IMR-90 (cell line): ENCODE data around the gene GPR132. TPM values are rescaled to one million over a fixed set of nuclear protein-coding genes. Genes with fewer than 3 reads are reported as not detected.

ENCODE experiments used
- ATAC-seq: fragments of 200-7000 bp; cut with Tn5 transposase; 2 replicates; pipeline ENCODE4 v1.9.1; 2020; ENCODE audit warnings: low read depth, mild to moderate bottlenecking, moderate library complexity
- BruUV-seq: library from RNA; stranded (reverse); fragments of 400-500 nt; replicated peaks from 2 replicates; lab custom pipeline; 2021; lab: Mats Ljungman, UMichigan
- CTCF ChIA-PET: fragments of 300-600 bp; formaldehyde crosslinking; extraction: SDS; loops from one replicate; lab custom pipeline; 2021; ENCODE audit warnings: antibody characterized with exemption; lab: Yijun Ruan, JAX
- POLR2A ChIA-PET: fragments of 300-600 bp; sonication (Branson Sonifier 250); formaldehyde crosslinking; loops from one replicate; lab custom pipeline; 2022; ENCODE audit warnings: antibody characterized with exemption; ENCODE audit not compliant: unreplicated experiment; lab: Charles Lee
- DNase-seq: peaks from one replicate; pipeline ENCODE4 v3.0.0; 2013
- H2AFZ ChIP-seq: replicated peaks from 2 replicates; pipeline ENCODE3; 2013; ENCODE audit warnings: low read length, mild to moderate bottlenecking; ENCODE audit not compliant: poor library complexity
- H2AK5ac ChIP-seq: 2 replicates; pipeline ENCODE4 v1.6.1; 2013; ENCODE audit warnings: low read depth, low read length, inconsistent platforms
- H2AK9ac ChIP-seq: replicated peaks from 2 replicates; pipeline ENCODE3; 2013; ENCODE audit warnings: mild to moderate bottlenecking, low read depth, low read length, moderate library complexity; ENCODE audit not compliant: poor library complexity
- H2BK120ac ChIP-seq: 2 replicates; pipeline ENCODE4 v1.6.1; 2013; ENCODE audit warnings: low read depth, low read length, inconsistent platforms
- H2BK15ac ChIP-seq: 3 replicates; pipeline ENCODE4 v1.6.1; 2013; ENCODE audit warnings: low read depth, low read length, inconsistent platforms
- H2BK20ac ChIP-seq: 2 replicates; pipeline ENCODE4 v1.6.1; 2013; ENCODE audit warnings: low read depth, mild to moderate bottlenecking, inconsistent platforms, low read length, moderate library complexity
- H2BK5ac ChIP-seq: 2 replicates; pipeline ENCODE4 v1.6.1; 2013; ENCODE audit warnings: mild to moderate bottlenecking, low read depth, low read length, inconsistent platforms; ENCODE audit not compliant: poor library complexity, severe bottlenecking
- H3K14ac ChIP-seq: replicated peaks from 2 replicates; pipeline ENCODE4 v1.6.1; 2013; ENCODE audit warnings: low read depth, low read length, inconsistent platforms
- H3K18ac ChIP-seq: 2 replicates; pipeline ENCODE4 v1.6.1; 2013; ENCODE audit warnings: low read depth, low read length, control low read depth
- H3K23ac ChIP-seq: 2 replicates; pipeline ENCODE4 v1.6.1; 2013; ENCODE audit warnings: low read depth, low read length, inconsistent platforms
- H3K27ac ChIP-seq: 2 replicates; pipeline ENCODE4 v1.5.1; 2013; ENCODE audit warnings: mild to moderate bottlenecking, control low read depth, low read length; ENCODE audit not compliant: insufficient read depth
- H3K27me3 ChIP-seq: 2 replicates; pipeline ENCODE4 v1.6.1; 2013; ENCODE audit warnings: low read length; ENCODE audit not compliant: control insufficient read depth, insufficient read depth
- H3K36me3 ChIP-seq: 2 replicates; pipeline ENCODE4 v1.6.1; 2013; ENCODE audit warnings: low read length, mixed read lengths; ENCODE audit not compliant: control insufficient read depth, insufficient read depth
- H3K4ac ChIP-seq: 2 replicates; pipeline ENCODE4 v1.6.1; 2013; ENCODE audit warnings: low read depth, low read length, inconsistent platforms
- H3K4me1 ChIP-seq: 2 replicates; pipeline ENCODE4 v1.6.1; 2013; ENCODE audit warnings: low read length, mixed read lengths; ENCODE audit not compliant: control insufficient read depth, insufficient read depth
- H3K4me2 ChIP-seq: 2 replicates; pipeline ENCODE4 v1.6.1; 2013; ENCODE audit warnings: low read depth, mild to moderate bottlenecking, control low read depth, low read length, moderate library complexity
- H3K4me3 ChIP-seq: 2 replicates; pipeline ENCODE4 v1.5.1; 2013; ENCODE audit warnings: low read depth, mild to moderate bottlenecking, control low read depth, low read length, moderate library complexity; ENCODE audit not compliant: insufficient read depth
- H3K56ac ChIP-seq: 2 replicates; pipeline ENCODE4 v1.6.1; 2013; ENCODE audit warnings: low read length, inconsistent platforms; ENCODE audit not compliant: insufficient read depth; ENCODE audit errors: extremely low read depth
- H3K79me1 ChIP-seq, 2 experiments: 2 replicates each; pipeline ENCODE4 v1.6.1; 2013; ENCODE audit warnings: low read length in 2 of 2, inconsistent platforms in 1 of 2, low read depth in 1 of 2
- H3K9ac ChIP-seq: 2 replicates; pipeline ENCODE4 v1.6.1; 2013; ENCODE audit warnings: low read depth, low read length, control low read depth
- H3K9me1 ChIP-seq: 2 replicates; pipeline ENCODE4 v1.6.1; 2013; ENCODE audit warnings: low read length, inconsistent platforms; ENCODE audit not compliant: insufficient read depth
- H3K9me3 ChIP-seq: 2 replicates; pipeline ENCODE4 v1.6.1; 2013; ENCODE audit warnings: low read length; ENCODE audit not compliant: control insufficient read depth, insufficient read depth
- H4K20me1 ChIP-seq: 2 replicates; pipeline ENCODE4 v1.6.1; 2013; ENCODE audit warnings: low read length, inconsistent platforms; ENCODE audit not compliant: insufficient read depth
- H4K5ac ChIP-seq: 2 replicates; pipeline ENCODE4 v1.6.1; 2013; ENCODE audit warnings: mild to moderate bottlenecking, low read depth, low read length, control low read depth
- H4K8ac ChIP-seq, 2 experiments: 2 replicates each; pipeline ENCODE4 v1.6.1; 2013; ENCODE audit warnings: low read depth in 2 of 2, low read length in 2 of 2, control low read depth in 1 of 2, inconsistent platforms in 1 of 2
- H4K91ac ChIP-seq: 2 replicates; pipeline ENCODE4 v1.6.1; 2013; ENCODE audit warnings: low read depth, low read length, inconsistent platforms; ENCODE audit not compliant: insufficient read depth
- BHLHE40 ChIP-seq: fragments of 150-350 bp; IDR thresholded peaks from 2 replicates; pipeline ENCODE4 v1.6.1; 2016; ENCODE audit warnings: mild to moderate bottlenecking, low read depth, low read length
- CEBPB ChIP-seq: IDR thresholded peaks from 2 replicates; pipeline ENCODE4 v1.6.1; 2012; ENCODE audit warnings: low read depth, low read length, improper control_type of control experiment
- CHD1 ChIP-seq: IDR thresholded peaks from 2 replicates; pipeline ENCODE4 v1.6.1; 2012; ENCODE audit warnings: low read depth, low read length, improper control_type of control experiment
- CTCF ChIP-seq: conservative IDR thresholded peaks from 2 replicates; pipeline ENCODE4 v1.5.1; 2012; ENCODE audit warnings: mild to moderate bottlenecking, low read depth, low read length, improper control_type of control experiment
- FOS ChIP-seq: fragments of 150-350 bp; IDR thresholded peaks from 2 replicates; pipeline ENCODE4 v1.6.1; 2016; ENCODE audit warnings: low read depth, low read length
- MAFK ChIP-seq: IDR thresholded peaks from 2 replicates; pipeline ENCODE4 v1.6.1; 2012; ENCODE audit warnings: low read depth, low read length, improper control_type of control experiment
- MAZ ChIP-seq: IDR thresholded peaks from 2 replicates; pipeline ENCODE4 v1.6.1; 2012; ENCODE audit warnings: low read depth, mild to moderate bottlenecking, low read length, improper control_type of control experiment, moderate library complexity, borderline replicate concordance
- MXI1 ChIP-seq: IDR thresholded peaks from 2 replicates; pipeline ENCODE4 v1.6.1; 2012; ENCODE audit warnings: low read depth, mild to moderate bottlenecking, low read length, moderate library complexity, borderline replicate concordance
- NFE2L2 ChIP-seq: fragments of 150-350 bp; IDR thresholded peaks from 2 replicates; pipeline ENCODE4 v1.6.1; 2016; ENCODE audit warnings: low read depth, mild to moderate bottlenecking, low read length
- POLR2A ChIP-seq: IDR thresholded peaks from 2 replicates; pipeline ENCODE4 v1.6.1; 2012; ENCODE audit warnings: mild to moderate bottlenecking, low read depth, low read length
- RAD21 ChIP-seq: IDR thresholded peaks from 2 replicates; pipeline ENCODE4 v1.6.1; 2012; ENCODE audit warnings: low read length, improper control_type of control experiment
- RCOR1 ChIP-seq: IDR thresholded peaks from 2 replicates; pipeline ENCODE4 v1.6.1; 2012; ENCODE audit warnings: mild to moderate bottlenecking, low read length, improper control_type of control experiment; ENCODE audit not compliant: insufficient replicate concordance
- RFX5 ChIP-seq: IDR thresholded peaks from 2 replicates; pipeline ENCODE4 v1.8.0; 2012; ENCODE audit warnings: low read depth, mild to moderate bottlenecking, low read length, moderate library complexity
- WGBS, 2 experiments: methylation state at CpG; one replicate each; pipeline versions ENCODE4 v1.1.5 to v1.1.7; 2013; ENCODE audit warnings: missing lambda C conversion rate in 2 of 2; ENCODE audit not compliant: insufficient read length in 1 of 2; ENCODE audit errors: extremely low coverage in 2 of 2; 5-methylcytosine and 5-hydroxymethylcytosine counted together
- dilution Hi-C: fragments of 300-500 bp; cut with HindIII; formaldehyde crosslinking; loops from one replicate; pipeline ENCODE4 v1.14.3; 2018; ENCODE audit warnings: low sequenced_read_pairs; ENCODE audit not compliant: unreplicated experiment
- in situ Hi-C: fragments of 300-500 bp; cut with MboI; formaldehyde crosslinking; loops from 3 replicates; pipeline ENCODE4 v1.14.3; 2019; ENCODE audit warnings: low sequenced_read_pairs, inconsistent platforms, mixed read lengths
- intact Hi-C: fragments of 100-400 bp; cut with micrococcal nuclease; formaldehyde crosslinking; loops from 2 replicates; pipeline ENCODE4 v1.10.0; 2022
- polyA plus RNA-seq, 3 experiments: library from polyadenylated mRNA; depleted of rRNA; stranded (reverse); fragments of >200 nt; gene quantifications; 2 replicates each; pipeline ENCODE4 v1.2.3, GENCODE V29; 2012; ENCODE audit warnings: low replicate concordance in 1 of 3
- total RNA-seq: library from RNA; depleted of rRNA; stranded (reverse); fragments of >200 nt; gene quantifications from 2 replicates; pipeline ENCODE4 v1.2.3, GENCODE V29; 2012
- TF ChIP-seq, protein P1 (sequence below): fragments of 150-350 bp; IDR thresholded peaks from 2 replicates; pipeline ENCODE4 v1.6.1; 2016; ENCODE audit warnings: low read depth, mild to moderate bottlenecking, low read length, moderate library complexity, borderline replicate concordance
- TF ChIP-seq, protein P2 (sequence below): fragments of 150-350 bp; IDR thresholded peaks from 2 replicates; pipeline ENCODE4 v1.6.1; 2017; ENCODE audit warnings: mild to moderate bottlenecking, antibody characterized with exemption, low read length, low read depth

GPR132 gene
- total and polyA plus RNA-seq, 2 of the 4 experiments (the other 2 are of a cell fraction): under 0.01 to 0.10 TPM

DNA sequence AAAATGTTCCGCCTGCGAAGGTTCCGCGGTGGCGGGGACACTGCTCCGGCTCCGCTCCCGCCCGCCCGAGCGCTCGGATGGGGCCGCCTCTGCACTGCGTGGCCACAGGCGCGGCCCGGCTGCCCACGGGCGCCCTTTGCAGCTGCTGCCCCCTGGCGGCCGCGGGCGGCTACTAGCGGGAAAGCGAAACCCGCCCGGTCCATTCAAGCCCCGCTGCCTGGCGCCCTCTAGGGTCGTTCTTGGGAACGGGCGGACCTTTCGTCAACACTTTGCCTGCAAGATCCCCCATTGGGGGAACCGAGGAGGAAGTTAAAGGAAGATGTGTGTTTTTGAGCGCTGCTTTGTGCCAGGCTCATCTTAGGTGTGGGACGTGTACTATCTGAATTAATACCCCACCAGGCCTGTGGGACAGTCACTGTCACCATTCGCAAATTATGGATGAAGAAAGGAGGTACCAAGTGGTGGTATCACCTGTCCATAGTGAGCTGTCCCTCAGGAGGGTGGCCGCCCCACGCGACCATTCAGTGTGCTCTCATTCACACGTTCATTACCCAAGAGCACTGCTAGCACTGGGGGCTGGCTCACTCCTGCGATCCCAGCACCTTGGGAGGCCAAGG lies 19.4 kb downstream of the GPR132 start:
- Histone ChIP-seq H2AK9ac (peak overlapping the region; percentile 60), H4K91ac (no peak overlapping the region), H3K4me3 (peak overlapping the region; percentile 3; the same call in 1 of the 2 replicates), H2BK15ac (no peak overlapping the region), H3K27ac (no peak overlapping the region), H4K8ac (peak overlapping the region in 1 of 2 experiments; percentile 33; a peak in 1 of 4 replicates), H2AFZ (peak overlapping the region; percentile 73), H2BK120ac (no peak overlapping the region), H3K18ac (no peak overlapping the region), H3K36me3 (no peaks in the 10 kb centered on the region), H2AK5ac (no peak overlapping the region), H3K4me2 (peak overlapping the region; percentile 54), H3K9me1 (no peaks in the 10 kb centered on the region), H3K56ac (no peak overlapping the region; the same call in 1 of the 2 replicates), H4K5ac (no peak overlapping the region), H2BK20ac (no peak overlapping the region), H3K23ac (no peak overlapping the region), H3K79me1 (no peaks in the 10 kb centered on the region), H3K4ac (no peak overlapping the region), H2BK5ac (no peak overlapping the region), H3K4me1 (peaks cover 3% of the 10 kb centered on the region; the same call in 1 of the 2 replicates), H3K9ac (no peak overlapping the region), H4K20me1 (no peaks in the 10 kb centered on the region), H3K27me3 (peaks cover 10% of the 10 kb centered on the region), H3K9me3 (no peaks in the 10 kb centered on the region; the same call in 1 of the 2 replicates), H3K14ac (no peak overlapping the region)
- dilution Hi-C loops (no loop called here), intact Hi-C loops (loop anchor here (1.0 kb wide), 3 partner anchors 70 to 150 kb away; no protein-coding TSS in a partner anchor), in situ Hi-C loops (loop anchor here (5.0 kb wide), 1 partner anchor 74 kb away; no protein-coding TSS in a partner anchor)
- DNase-seq (peak; percentile 74), ATAC-seq (peak; percentile 99)
- ChIA-PET CTCF (interaction anchor here (0.7 to 2.2 kb wide), 11 partner anchors 9 to 150 kb away, joined by 3 to 21 read pairs (median 4); partner anchors contain the start of gene CLBA1), POLR2A (no interaction called here)
- WGBS, 2 experiments: 1% methylated on average over 17 of the region's 42 CpGs; no CpG with 5 or more reads in 1 of the 2 experiments
- no TSS peak for BruUV-seq
- TF ChIP-seq MXI1 (no peak), POLR2A (peak; percentile 62), BHLHE40 (peak; percentile 19; the same call in 1 of the 2 replicates), RFX5 (no peak), CHD1 (no peak; the same call in 1 of the 2 replicates), CTCF (peak; percentile 100), MAFK (no peak), NFE2L2 (no peak), MAZ (peak; percentile 78), RCOR1 (no peak), FOS (no peak), CEBPB (no peak), RAD21 (peak; percentile 100)
- TF ChIP-seq, protein P1, sequence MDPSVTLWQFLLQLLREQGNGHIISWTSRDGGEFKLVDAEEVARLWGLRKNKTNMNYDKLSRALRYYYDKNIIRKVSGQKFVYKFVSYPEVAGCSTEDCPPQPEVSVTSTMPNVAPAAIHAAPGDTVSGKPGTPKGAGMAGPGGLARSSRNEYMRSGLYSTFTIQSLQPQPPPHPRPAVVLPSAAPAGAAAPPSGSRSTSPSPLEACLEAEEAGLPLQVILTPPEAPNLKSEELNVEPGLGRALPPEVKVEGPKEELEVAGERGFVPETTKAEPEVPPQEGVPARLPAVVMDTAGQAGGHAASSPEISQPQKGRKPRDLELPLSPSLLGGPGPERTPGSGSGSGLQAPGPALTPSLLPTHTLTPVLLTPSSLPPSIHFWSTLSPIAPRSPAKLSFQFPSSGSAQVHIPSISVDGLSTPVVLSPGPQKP: no peak
- TF ChIP-seq, protein P2, sequence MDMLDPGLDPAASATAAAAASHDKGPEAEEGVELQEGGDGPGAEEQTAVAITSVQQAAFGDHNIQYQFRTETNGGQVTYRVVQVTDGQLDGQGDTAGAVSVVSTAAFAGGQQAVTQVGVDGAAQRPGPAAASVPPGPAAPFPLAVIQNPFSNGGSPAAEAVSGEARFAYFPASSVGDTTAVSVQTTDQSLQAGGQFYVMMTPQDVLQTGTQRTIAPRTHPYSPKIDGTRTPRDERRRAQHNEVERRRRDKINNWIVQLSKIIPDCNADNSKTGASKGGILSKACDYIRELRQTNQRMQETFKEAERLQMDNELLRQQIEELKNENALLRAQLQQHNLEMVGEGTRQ: no peak
